Measurements from ENCODE around the gene UBTD1.

UBTD1 gene

GRCh38 chr10:97601268-97602215, 102.8 kb downstream of the UBTD1 start:
- Mint-ChIP-seq H3K27me3 (ENCODE audit: low read depth, poor library complexity) (peaks cover 4% of the 10 kb centered on the region), H3K36me3 (ENCODE audit: low read depth) (no peaks in the 10 kb centered on the region), H3K9me3 (no peaks in the 10 kb centered on the region), H3K27ac (no peak overlapping the region), H3K4me1 (peaks cover 22% of the 10 kb centered on the region), H3K4me3 (no peak overlapping the region)
- TF ChIP-seq, protein P1, sequence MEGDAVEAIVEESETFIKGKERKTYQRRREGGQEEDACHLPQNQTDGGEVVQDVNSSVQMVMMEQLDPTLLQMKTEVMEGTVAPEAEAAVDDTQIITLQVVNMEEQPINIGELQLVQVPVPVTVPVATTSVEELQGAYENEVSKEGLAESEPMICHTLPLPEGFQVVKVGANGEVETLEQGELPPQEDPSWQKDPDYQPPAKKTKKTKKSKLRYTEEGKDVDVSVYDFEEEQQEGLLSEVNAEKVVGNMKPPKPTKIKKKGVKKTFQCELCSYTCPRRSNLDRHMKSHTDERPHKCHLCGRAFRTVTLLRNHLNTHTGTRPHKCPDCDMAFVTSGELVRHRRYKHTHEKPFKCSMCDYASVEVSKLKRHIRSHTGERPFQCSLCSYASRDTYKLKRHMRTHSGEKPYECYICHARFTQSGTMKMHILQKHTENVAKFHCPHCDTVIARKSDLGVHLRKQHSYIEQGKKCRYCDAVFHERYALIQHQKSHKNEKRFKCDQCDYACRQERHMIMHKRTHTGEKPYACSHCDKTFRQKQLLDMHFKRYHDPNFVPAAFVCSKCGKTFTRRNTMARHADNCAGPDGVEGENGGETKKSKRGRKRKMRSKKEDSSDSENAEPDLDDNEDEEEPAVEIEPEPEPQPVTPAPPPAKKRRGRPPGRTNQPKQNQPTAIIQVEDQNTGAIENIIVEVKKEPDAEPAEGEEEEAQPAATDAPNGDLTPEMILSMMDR (IDR thresholded peaks at IDR 0.05) = no peak
- no peak for DNase-seq

DNA sequence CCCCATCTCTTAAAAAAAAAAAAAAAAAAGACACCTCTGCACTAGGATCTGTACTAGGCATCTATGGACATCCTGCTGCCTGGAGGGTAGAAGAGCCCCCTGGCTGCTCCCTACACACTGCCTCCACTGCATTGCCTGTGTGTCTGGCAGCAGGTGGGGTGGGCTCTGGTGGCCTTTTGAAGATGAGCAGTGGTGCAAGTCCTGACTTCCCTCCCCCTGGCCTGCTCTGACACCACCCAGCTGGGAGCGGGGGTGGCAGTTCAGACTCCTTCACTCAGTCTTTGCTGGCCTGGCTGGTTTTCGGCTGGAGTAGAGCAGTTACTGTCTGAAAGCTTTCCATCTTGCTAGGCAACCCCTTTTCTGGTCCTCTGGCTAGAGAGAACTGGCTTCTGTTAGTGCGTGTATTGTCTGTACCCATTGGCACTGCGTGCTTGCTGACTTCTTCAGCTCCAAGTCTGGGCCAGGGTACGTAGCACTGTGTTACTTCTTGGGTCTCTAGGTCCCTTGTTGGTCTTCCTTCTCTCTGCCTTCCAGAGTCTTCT, 108.4 kb downstream of the UBTD1 start:
- Mint-ChIP-seq H3K27ac (peak overlapping the region; percentile 96), H3K36me3 (ENCODE audit: low read depth) (no peaks in the 10 kb centered on the region)

GRCh38 chr10:97608991-97609561, 110.4 kb downstream of the UBTD1 start:
- no peak for DNase-seq
- Mint-ChIP-seq H3K4me3 (no peak overlapping the region), H3K36me3 (ENCODE audit: low read depth) (no peaks in the 10 kb centered on the region), H3K27ac (peak overlapping the region; percentile 76), H3K4me1 (peaks cover 6% of the 10 kb centered on the region), H3K27me3 (ENCODE audit: low read depth, poor library complexity) (no peaks in the 10 kb centered on the region), H3K9me3 (no peaks in the 10 kb centered on the region)
- TF ChIP-seq, protein P1 (IDR thresholded peaks at IDR 0.05) = no peak

More for the DNA sequence above, 108.4 kb downstream of the UBTD1 start:
- no peak for DNase-seq
- peaks cover 12% of the 10 kb centered on the region for H3K4me1 Mint-ChIP-seq
- H3K9me3 Mint-ChIP-seq = no peaks in the 10 kb centered on the region
- TF ChIP-seq, protein P1 (IDR thresholded peaks at IDR 0.05) = no peak
- H3K27me3 Mint-ChIP-seq (ENCODE audit: low read depth, poor library complexity) = no peaks in the 10 kb centered on the region
- H3K4me3 Mint-ChIP-seq = no peak overlapping the region

DNA sequence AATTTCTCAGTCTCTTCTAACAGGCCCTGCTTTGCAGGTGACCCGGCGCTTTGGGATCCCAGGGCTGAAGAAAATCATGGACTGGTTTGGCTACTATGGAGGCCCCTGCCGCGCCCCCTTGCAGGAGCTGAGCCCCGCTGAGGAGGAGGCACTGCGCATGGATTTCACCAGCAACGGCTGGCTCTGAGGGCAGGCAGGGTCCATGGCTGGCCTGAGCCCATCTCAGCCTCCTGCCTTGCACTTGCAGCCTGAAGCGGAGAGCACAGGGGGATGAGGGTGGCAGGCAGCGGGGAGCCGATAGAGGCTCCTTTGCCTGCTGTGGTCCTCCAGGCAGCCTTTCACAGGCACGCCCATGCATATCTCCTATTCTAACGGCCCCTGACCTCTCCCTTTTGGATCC, 112.7 kb downstream of the UBTD1 start:
- H3K36me3 Mint-ChIP-seq (ENCODE audit: low read depth) = peaks cover 15% of the 10 kb centered on the region

DNA sequence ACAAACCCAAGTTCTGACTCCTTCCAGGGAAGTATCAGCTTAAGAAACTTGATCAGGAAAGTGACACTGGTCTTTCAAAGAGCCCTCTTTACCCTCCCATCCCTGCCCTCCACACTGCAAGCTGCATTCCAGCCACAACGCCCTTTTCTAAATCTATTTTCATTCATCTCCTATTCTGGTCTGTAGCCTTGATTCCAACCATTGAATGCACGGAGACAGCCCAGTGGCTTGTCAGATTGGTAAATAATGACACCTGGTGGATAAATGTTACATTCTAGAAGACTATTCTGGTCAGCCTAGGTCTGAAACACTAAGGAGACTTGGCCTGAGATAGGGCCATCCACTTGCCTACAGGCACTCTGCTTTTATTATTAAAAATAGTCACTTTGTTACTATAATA, 113.7 kb downstream of the UBTD1 start:
- H3K36me3 Mint-ChIP-seq (ENCODE audit: low read depth) = peaks cover 24% of the 10 kb centered on the region
- TF ChIP-seq, protein P1 (IDR thresholded peaks at IDR 0.05) = no peak
- peaks cover 11% of the 10 kb centered on the region for H3K4me1 Mint-ChIP-seq
- no peaks in the 10 kb centered on the region for H3K9me3 Mint-ChIP-seq
- no peak for DNase-seq
- no peak overlapping the region for H3K4me3 Mint-ChIP-seq
- H3K27ac Mint-ChIP-seq = no peak overlapping the region
- no peaks in the 10 kb centered on the region for H3K27me3 Mint-ChIP-seq (ENCODE audit: low read depth, poor library complexity)

More for the DNA sequence above, 112.7 kb downstream of the UBTD1 start:
- Mint-ChIP-seq H3K9me3 (no peaks in the 10 kb centered on the region), H3K27me3 (ENCODE audit: low read depth, poor library complexity) (no peaks in the 10 kb centered on the region), H3K4me1 (peaks cover 16% of the 10 kb centered on the region), H3K4me3 (no peak overlapping the region), H3K27ac (peak overlapping the region; percentile 19)
- DNase-seq = no peak
- TF ChIP-seq, protein P1 (IDR thresholded peaks at IDR 0.05) = no peak

All from nephron progenitor cell (in vitro differentiated cells).